OCI-LY3 (cell line): Measurements from ENCODE around the gene FAM117B.

Experiments used
- CTCF ChIP-seq: fragments of 200-600, 300-600 bp; sonication (generic); IDR thresholded peaks from 2 replicates; pipeline ENCODE4 v1.5.1; 2014; ENCODE audit warnings: antibody characterized with exemption, low read length, low read depth
- EZH2phosphoT487 ChIP-seq: fragments of 200-600 bp; shearing (Covaris generic); IDR thresholded peaks from 2 replicates; pipeline ENCODE4 v1.6.1; 2018; ENCODE audit warnings: antibody characterized with exemption, mixed run types, low read depth

- TF ChIP-seq EZH2phosphoT487 (no peak), CTCF (no peak)
These were observed 121.8 kb downstream of the FAM117B start for GRCh38 chr2:202756598-202756997.
